ENCODE measurements around the gene GPC5. TPM values are rescaled to one million over a fixed set of nuclear protein-coding genes. Genes with fewer than 3 reads are reported as not detected.

GPC5 gene
- total and polyA plus RNA-seq, 2 of the 8 experiments (the other 6 are each of a cell fraction or from before 2014, with no cell fraction given), result 0.20 to 0.39 TPM

GRCh38 chr13:92270990-92271389 is 872.6 kb downstream of the GPC5 start:
- no peak overlapping the region for H4K91ac ChIP-seq (replicated peaks; ENCODE audit: insufficient read length, low read length)
- TF ChIP-seq POLR2AphosphoS5 (IDR thresholded peaks at IDR 0.05; ENCODE audit: low read depth, low read length), result no peak
- TF ChIP-seq CEBPB (IDR thresholded peaks at IDR 0.05; ENCODE audit: low read depth, low read length), result no peak
- no peak for TF ChIP-seq HDAC6 (IDR thresholded peaks at IDR 0.05; ENCODE audit: low read depth, low read length)
- TF ChIP-seq KDM4A (IDR thresholded peaks at IDR 0.05; ENCODE audit: low read depth, low read length, severe bottlenecking), result no peak
- TF ChIP-seq TCF12 (IDR thresholded peaks at IDR 0.05; ENCODE audit: low read depth, low read length), result no peak
- TF ChIP-seq TEAD4 (IDR thresholded peaks at IDR 0.05; ENCODE audit: low read depth, low read length), result no peak
- no peak for TF ChIP-seq NRF1 (IDR thresholded peaks at IDR 0.05; ENCODE audit: low read depth, low read length)
- no peak for TF ChIP-seq TAF1 (IDR thresholded peaks at IDR 0.05; ENCODE audit: low read depth, low read length)
- TF ChIP-seq, protein P1, sequence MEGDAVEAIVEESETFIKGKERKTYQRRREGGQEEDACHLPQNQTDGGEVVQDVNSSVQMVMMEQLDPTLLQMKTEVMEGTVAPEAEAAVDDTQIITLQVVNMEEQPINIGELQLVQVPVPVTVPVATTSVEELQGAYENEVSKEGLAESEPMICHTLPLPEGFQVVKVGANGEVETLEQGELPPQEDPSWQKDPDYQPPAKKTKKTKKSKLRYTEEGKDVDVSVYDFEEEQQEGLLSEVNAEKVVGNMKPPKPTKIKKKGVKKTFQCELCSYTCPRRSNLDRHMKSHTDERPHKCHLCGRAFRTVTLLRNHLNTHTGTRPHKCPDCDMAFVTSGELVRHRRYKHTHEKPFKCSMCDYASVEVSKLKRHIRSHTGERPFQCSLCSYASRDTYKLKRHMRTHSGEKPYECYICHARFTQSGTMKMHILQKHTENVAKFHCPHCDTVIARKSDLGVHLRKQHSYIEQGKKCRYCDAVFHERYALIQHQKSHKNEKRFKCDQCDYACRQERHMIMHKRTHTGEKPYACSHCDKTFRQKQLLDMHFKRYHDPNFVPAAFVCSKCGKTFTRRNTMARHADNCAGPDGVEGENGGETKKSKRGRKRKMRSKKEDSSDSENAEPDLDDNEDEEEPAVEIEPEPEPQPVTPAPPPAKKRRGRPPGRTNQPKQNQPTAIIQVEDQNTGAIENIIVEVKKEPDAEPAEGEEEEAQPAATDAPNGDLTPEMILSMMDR (IDR thresholded peaks at IDR 0.05; ENCODE audit: control extremely low read depth in 1 of 3, insufficient read depth in 1 of 3, low read depth in 1 of 3, low read length in 3 of 3), result no peak
- no peak for TF ChIP-seq RNF2 (IDR thresholded peaks at IDR 0.05; ENCODE audit: borderline replicate concordance, low read depth, low read length, missing control alignments, poor library complexity, severe bottlenecking)
- no peak for TF ChIP-seq BRCA1 (IDR thresholded peaks at IDR 0.05; ENCODE audit: low read depth, low read length)

More at GRCh38 chr13:92270990-92271389, 872.6 kb downstream of the GPC5 start:
- WGBS, 2 experiments (ENCODE audit: extremely low coverage in 1 of 2, insufficient coverage in 1 of 2, insufficient read length in 1 of 2, insufficient replicate concordance in 2 of 2, low coverage in 1 of 2, low lambda C conversion rate in 2 of 2, missing lambda C conversion rate in 1 of 2), result 93% methylated on average over 1 of the region's 1 CpG; no CpG with 5 or more reads in 1 of the 2 experiments
- H3K79me1 ChIP-seq (ENCODE audit: low read depth, low read length), result no peaks in the 10 kb centered on the region
- H2BK120ac ChIP-seq (replicated peaks; ENCODE audit: low read depth, low read length), result no peak overlapping the region
- H4K8ac ChIP-seq (ENCODE audit: extremely low read depth, insufficient read depth, low read length), result no peak overlapping the region
- H3K4me3 ChIP-seq (ENCODE audit: extremely low read depth in 1 of 4, insufficient read depth in 2 of 4, low read depth in 3 of 4, low read length in 4 of 4), result no peak overlapping the region
- H3K36me3 ChIP-seq (ENCODE audit: control insufficient read depth in 2 of 4, insufficient read depth in 4 of 4, low read length in 3 of 4), result no peaks in the 10 kb centered on the region
- H3K4ac ChIP-seq (replicated peaks; ENCODE audit: insufficient read length, low read depth, low read length), result no peak overlapping the region
- H3K23ac ChIP-seq (ENCODE audit: insufficient read length), result no peak overlapping the region
- H2AFZ ChIP-seq (ENCODE audit: low read length), result no peak overlapping the region
- FAIRE-seq, result no peak
- no peak overlapping the region for H3K56ac ChIP-seq (replicated peaks; ENCODE audit: insufficient read length, low read depth, low read length)
- no peak overlapping the region for H2BK12ac ChIP-seq (ENCODE audit: low read depth, low read length)
- H2BK15ac ChIP-seq (ENCODE audit: low read length), result no peak overlapping the region
- H3K9me3 ChIP-seq (ENCODE audit: insufficient read depth in 2 of 2, low read depth in 1 of 2, low read length in 1 of 2), result no peaks in the 10 kb centered on the region
- H2BK20ac ChIP-seq (ENCODE audit: low read length), result no peak overlapping the region
- no peak overlapping the region for H3K27ac ChIP-seq (ENCODE audit: low read depth, low read length)
- no peak overlapping the region for H3K4me2 ChIP-seq (ENCODE audit: insufficient read depth in 1 of 2, low read depth in 2 of 2, low read length in 2 of 2)
- no peak overlapping the region for H2BK5ac ChIP-seq (ENCODE audit: low read depth, low read length)
- no peaks in the 10 kb centered on the region for H3K23me2 ChIP-seq (ENCODE audit: low read depth, low read length)
- H3K18ac ChIP-seq (ENCODE audit: extremely low read depth, low read length), result no peak overlapping the region
- no peaks in the 10 kb centered on the region for H3K4me1 ChIP-seq (replicated peaks in 1 of 4; ENCODE audit: control insufficient read depth in 3 of 4, insufficient read depth in 4 of 4, low read length in 3 of 4)
- DNase-seq (ENCODE audit: low read depth in 1 of 2, low spot score in 2 of 2), result no peak
- H2AK5ac ChIP-seq (ENCODE audit: low read depth, low read length), result no peak overlapping the region
- H4K20me1 ChIP-seq (replicated peaks in 1 of 2; ENCODE audit: control insufficient read depth in 1 of 2, insufficient read depth in 2 of 2, low read length in 2 of 2), result no peaks in the 10 kb centered on the region
- POLR2A ChIA-PET (ENCODE audit: partially characterized antibody), result no interaction called here
- no peak overlapping the region for H4K5ac ChIP-seq (ENCODE audit: insufficient read length, low read depth, low read length)
- CTCF ChIA-PET (ENCODE audit: partially characterized antibody), result interaction anchor here (1.4 kb wide), 2 partner anchors 9 to 10 kb away, joined by 3 to 4 read pairs; no protein-coding TSS in a partner anchor
- no peaks in the 10 kb centered on the region for H3K79me2 ChIP-seq (ENCODE audit: control insufficient read depth in 1 of 2, insufficient read depth in 2 of 2, low read length in 2 of 2)
- H3K27me3 ChIP-seq (replicated peaks in 1 of 4; ENCODE audit: control insufficient read depth in 3 of 4, extremely low read depth in 1 of 4, insufficient read depth in 3 of 4, low read length in 3 of 4), result no peaks in the 10 kb centered on the region
- no peak overlapping the region for H3K14ac ChIP-seq (ENCODE audit: insufficient read length)
- no peak overlapping the region for H3K9ac ChIP-seq (replicated peaks in 1 of 4; ENCODE audit: extremely low read depth in 1 of 4, low read depth in 3 of 4, low read length in 3 of 4)

All from H1 (cell line).